CD14-positive monocyte (primary cell): ENCODE results near the gene MPZL3. TPM values are rescaled to one million over a fixed set of nuclear protein-coding genes. Genes with fewer than 3 reads are reported as not detected.

Source experiments
- DNase-seq, 3 donors: peaks; one replicate each; pipeline ENCODE4 v3.0.0-alpha.2; 2011 to 2022
- H2AFZ ChIP-seq: 2 replicates; pipeline ENCODE4 v1.6.0; 2012; ENCODE audit warnings: mild to moderate bottlenecking, low read depth, low read length, inconsistent platforms; ENCODE audit not compliant: insufficient read depth, poor library complexity, severe bottlenecking
- H3K27ac ChIP-seq, 2 donors: 1 replicate in 1 of 2; 2 replicates in 1 of 2; pipeline ENCODE4 v1.5.1; 2012 to 2013; ENCODE audit warnings: low read length in 2 of 2, control low read depth in 1 of 2, inconsistent platforms in 1 of 2, low read depth in 1 of 2, mild to moderate bottlenecking in 1 of 2
- H3K27me3 ChIP-seq, 2 donors: one replicate each; pipeline versions ENCODE4 v1.6.0 to v1.6.1; 2011 to 2013; ENCODE audit warnings: low read length in 2 of 2; ENCODE audit not compliant: control insufficient read depth in 2 of 2, insufficient read depth in 2 of 2
- H3K36me3 ChIP-seq, 2 donors: replicated peaks in 1 of 2; 1 replicate in 1 of 2; 2 replicates in 1 of 2; pipeline versions ENCODE4 v1.5.1 to v1.6.1; 2012 to 2013; ENCODE audit warnings: low read length in 2 of 2, control low read depth in 1 of 2, inconsistent platforms in 1 of 2, mild to moderate bottlenecking in 1 of 2; ENCODE audit not compliant: insufficient read depth in 2 of 2, control insufficient read depth in 1 of 2
- H3K4me1 ChIP-seq, 2 donors: 1 replicate in 1 of 2; 2 replicates in 1 of 2; pipeline versions ENCODE4 v1.5.1 to v1.6.1; 2012 to 2013; ENCODE audit warnings: low read length in 2 of 2, control low read depth in 1 of 2, inconsistent platforms in 1 of 2, mild to moderate bottlenecking in 1 of 2, moderate library complexity in 1 of 2; ENCODE audit not compliant: insufficient read depth in 2 of 2, control insufficient read depth in 1 of 2
- H3K4me2 ChIP-seq: replicated peaks from 2 replicates; pipeline ENCODE3; 2012; ENCODE audit warnings: low read length, moderate library complexity, mild to moderate bottlenecking; ENCODE audit not compliant: poor library complexity, severe bottlenecking; ENCODE audit errors: extremely low read depth
- H3K4me3 ChIP-seq, 3 experiments: fragments of 200-600 bp in 1 of 3; sonication (generic) in 1 of 3; replicated peaks in 1 of 3; 1 replicate in 2 of 3; 2 replicates in 1 of 3; pipeline ENCODE4 v1.5.1; 2011 to 2013; ENCODE audit warnings: low read length in 3 of 3, mild to moderate bottlenecking in 3 of 3, control low read depth in 2 of 3, low read depth in 2 of 3, inconsistent platforms in 1 of 3, moderate library complexity in 1 of 3
- H3K79me2 ChIP-seq: 2 replicates; pipeline ENCODE4 v1.6.0; 2012; ENCODE audit warnings: mild to moderate bottlenecking, control low read depth, inconsistent platforms, low read length, moderate library complexity; ENCODE audit not compliant: insufficient read depth
- H3K9ac ChIP-seq: 2 replicates; pipeline ENCODE4 v1.6.0; 2017; ENCODE audit warnings: low read length, mild to moderate bottlenecking; ENCODE audit not compliant: insufficient read depth, poor library complexity, severe bottlenecking
- H3K9me3 ChIP-seq, 2 donors: replicated peaks in 1 of 2; 1 replicate in 1 of 2; 2 replicates in 1 of 2; pipeline versions ENCODE4 v1.5.1 to v1.6.1; 2012 to 2013; ENCODE audit warnings: low read length in 2 of 2, control low read depth in 1 of 2; ENCODE audit not compliant: control insufficient read depth in 1 of 2, insufficient read depth in 1 of 2
- H4K20me1 ChIP-seq: 2 replicates; pipeline ENCODE4 v1.6.0; 2012; ENCODE audit warnings: mild to moderate bottlenecking, low read length, control low read depth, moderate library complexity; ENCODE audit not compliant: insufficient read depth
- H3K27ac Mint-ChIP-seq, 7 donors: one replicate each; pipeline ENCODE4 v1.8.0; 2020; ENCODE audit warnings: mild to moderate bottlenecking in 7 of 7, mixed read lengths in 7 of 7, moderate library complexity in 6 of 7, inconsistent platforms in 2 of 7
- H3K27me3 Mint-ChIP-seq, 3 donors: one replicate each; pipeline ENCODE4 v1.8.0; 2021 to 2022; ENCODE audit warnings: low read depth in 3 of 3, mild to moderate bottlenecking in 3 of 3, mixed read lengths in 3 of 3, moderate library complexity in 3 of 3, inconsistent platforms in 1 of 3
- H3K36me3 Mint-ChIP-seq, 2 donors: one replicate each; pipeline ENCODE4 v1.8.0; 2020; ENCODE audit warnings: mixed read lengths in 2 of 2, inconsistent platforms in 1 of 2, mild to moderate bottlenecking in 1 of 2
- H3K4me1 Mint-ChIP-seq: one replicate; pipeline ENCODE4 v1.8.0; 2020; ENCODE audit warnings: mild to moderate bottlenecking, mixed read lengths
- H3K4me3 Mint-ChIP-seq, 2 donors: one replicate each; pipeline ENCODE4 v1.8.0; 2020; ENCODE audit warnings: mild to moderate bottlenecking in 2 of 2, mixed read lengths in 2 of 2, moderate library complexity in 1 of 2
- H3K9me3 Mint-ChIP-seq, 7 donors: one replicate each; pipeline ENCODE4 v1.8.0; 2020 to 2022; ENCODE audit warnings: mixed read lengths in 7 of 7, mild to moderate bottlenecking in 6 of 7, moderate library complexity in 6 of 7, inconsistent platforms in 2 of 7
- CTCF ChIP-seq: fragments of 200-600 bp; IDR thresholded peaks from one replicate; pipeline ENCODE4 v1.8.0; 2022; ENCODE audit warnings: antibody characterized with exemption, mild to moderate bottlenecking
- WGBS: methylation state at CpG from one replicate; pipeline ENCODE4 v1.1.5; 2013; ENCODE audit warnings: missing lambda C conversion rate; ENCODE audit not compliant: insufficient coverage; 5-methylcytosine and 5-hydroxymethylcytosine counted together
- intact Hi-C, 2 donors: fragments of 100-400 bp; cut with micrococcal nuclease; formaldehyde crosslinking; loops; one replicate each; pipeline versions ENCODE4 v1.15.0 to v1.15.1; 2023
- polyA plus RNA-seq, 3 donors: library from polyadenylated mRNA; depleted of rRNA in 1 of 3; unstranded in 2 of 3; stranded (reverse) in 1 of 3; fragments of 300-500 nt in 2 of 3; fragments of >200 nt in 1 of 3; fragmentation: Illumina TruSeq in 2 of 3; gene quantifications; 1 replicate in 2 of 3; 2 replicates in 1 of 3; pipeline ENCODE4 v1.2.3, GENCODE V29; 2012 to 2021

The MPZL3 gene
- polyA plus RNA-seq, 3 donors: 4.2 to 8.5 (median 8.0) TPM

GRCh38 chr11:118199135-118199534 is 53.0 kb downstream of the MPZL3 start:
- peak overlapping the region in 5 of 7 donors; percentile 42 to 82 (median 55) for H3K27ac Mint-ChIP-seq
- Histone ChIP-seq H3K27me3 (no peaks in the 10 kb centered on the region), H3K4me3 (no peak overlapping the region), H3K4me1 (peaks cover 8 to 12% of the 10 kb centered on the region in 2 donors), H3K27ac (no peak overlapping the region), H3K36me3 (peaks cover 93 to 98% of the 10 kb centered on the region in 2 donors), H4K20me1 (peaks cover 72% of the 10 kb centered on the region), H3K4me2 (no peak overlapping the region), H3K9me3 (peaks cover 0 to 1% of the 10 kb centered on the region in 2 donors), H3K79me2 (peaks cover 9% of the 10 kb centered on the region), H3K9ac (no peak overlapping the region), H2AFZ (no peak overlapping the region)
- WGBS: 100% methylated on average over 4 of the region's 6 CpGs
- H3K4me3 Mint-ChIP-seq: no peak overlapping the region
- intact Hi-C loops: loop anchor here (2.0 to 5.0 kb wide), 4 partner anchors 93 to 154 kb away; no protein-coding TSS in a partner anchor
- no peaks in the 10 kb centered on the region for H3K27me3 Mint-ChIP-seq
- H3K36me3 Mint-ChIP-seq: peaks cover 49 to 53% of the 10 kb centered on the region in 2 donors
- DNase-seq: no peak
- peaks cover 18% of the 10 kb centered on the region for H3K4me1 Mint-ChIP-seq
- H3K9me3 Mint-ChIP-seq: peaks cover 0 to 3% (median 0%) of the 10 kb centered on the region in 7 donors
- no peak for TF ChIP-seq CTCF

- no peaks in the 10 kb centered on the region for H3K27me3 Mint-ChIP-seq
Measured at GRCh38 chr11:118198370-118198769, 53.8 kb downstream of the MPZL3 start.

More at GRCh38 chr11:118198370-118198769, 53.8 kb downstream of the MPZL3 start:
- peak; percentile 93 for TF ChIP-seq CTCF
- H3K4me3 Mint-ChIP-seq: no peak overlapping the region
- H2AFZ ChIP-seq: no peak overlapping the region
- H3K9ac ChIP-seq: no peak overlapping the region
- peaks cover 3 to 8% of the 10 kb centered on the region in 2 donors for H3K9me3 ChIP-seq
- peaks cover 2% of the 10 kb centered on the region for H3K79me2 ChIP-seq
- no peak overlapping the region for H3K4me3 ChIP-seq
- H4K20me1 ChIP-seq: peaks cover 74% of the 10 kb centered on the region
- peaks cover 3 to 9% (median 6%) of the 10 kb centered on the region in 7 donors for H3K9me3 Mint-ChIP-seq
- no peak overlapping the region for H3K4me2 ChIP-seq
- H3K27me3 ChIP-seq: no peaks in the 10 kb centered on the region
- peaks cover 93 to 98% of the 10 kb centered on the region in 2 donors for H3K36me3 ChIP-seq
- peaks cover 8 to 12% of the 10 kb centered on the region in 2 donors for H3K4me1 ChIP-seq
- intact Hi-C loops: loop anchor here (2.0 to 5.0 kb wide), 4 partner anchors 94 to 154 kb away; no protein-coding TSS in a partner anchor
- WGBS: 0% methylated on average over 6 of the region's 9 CpGs
- H3K27ac ChIP-seq: peak overlapping the region in 1 of 2 donors; percentile 5
- H3K36me3 Mint-ChIP-seq: peaks cover 56 to 61% of the 10 kb centered on the region in 2 donors
- H3K4me1 Mint-ChIP-seq: peaks cover 18% of the 10 kb centered on the region
- peak in 2 of 3 donors; percentile 57 to 67 for DNase-seq
- H3K27ac Mint-ChIP-seq: peak overlapping the region in 5 of 7 donors; percentile 12 to 61 (median 33)
